OCI-LY3 (cell line): Measurements from ENCODE around the gene ARHGAP24.

Source experiments
- EZH2phosphoT487 ChIP-seq: fragments of 200-600 bp; shearing (Covaris generic); IDR thresholded peaks from 2 replicates; pipeline ENCODE4 v1.6.1; 2018; ENCODE audit warnings: antibody characterized with exemption, mixed run types, low read depth
- TF ChIP-seq, protein P1 (sequence below): fragments of 200-600, 300-600 bp; sonication (generic); IDR thresholded peaks from 2 replicates; pipeline ENCODE4 v1.5.1; 2014; ENCODE audit warnings: antibody characterized with exemption, low read length, low read depth

DNA sequence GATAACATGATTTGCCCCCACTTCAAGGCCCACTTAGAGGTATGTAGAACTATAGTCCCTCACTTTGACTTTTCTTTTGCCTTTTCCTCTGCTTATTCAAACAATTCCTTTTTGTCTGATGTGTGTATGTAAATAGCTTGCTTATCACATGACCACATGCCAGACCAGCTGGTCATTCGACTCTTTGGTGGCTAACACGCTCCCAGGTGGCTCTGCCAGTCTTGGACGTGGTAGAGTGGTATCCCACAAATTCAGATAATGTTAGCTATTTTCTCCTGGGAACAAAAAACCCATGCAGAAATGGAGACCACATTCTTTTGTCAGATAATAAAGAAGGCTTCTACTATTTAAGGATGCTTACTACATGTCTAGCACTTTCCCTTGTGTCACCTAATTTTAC, 47.9 kb downstream of the ARHGAP24 start:
- TF ChIP-seq, protein P1, sequence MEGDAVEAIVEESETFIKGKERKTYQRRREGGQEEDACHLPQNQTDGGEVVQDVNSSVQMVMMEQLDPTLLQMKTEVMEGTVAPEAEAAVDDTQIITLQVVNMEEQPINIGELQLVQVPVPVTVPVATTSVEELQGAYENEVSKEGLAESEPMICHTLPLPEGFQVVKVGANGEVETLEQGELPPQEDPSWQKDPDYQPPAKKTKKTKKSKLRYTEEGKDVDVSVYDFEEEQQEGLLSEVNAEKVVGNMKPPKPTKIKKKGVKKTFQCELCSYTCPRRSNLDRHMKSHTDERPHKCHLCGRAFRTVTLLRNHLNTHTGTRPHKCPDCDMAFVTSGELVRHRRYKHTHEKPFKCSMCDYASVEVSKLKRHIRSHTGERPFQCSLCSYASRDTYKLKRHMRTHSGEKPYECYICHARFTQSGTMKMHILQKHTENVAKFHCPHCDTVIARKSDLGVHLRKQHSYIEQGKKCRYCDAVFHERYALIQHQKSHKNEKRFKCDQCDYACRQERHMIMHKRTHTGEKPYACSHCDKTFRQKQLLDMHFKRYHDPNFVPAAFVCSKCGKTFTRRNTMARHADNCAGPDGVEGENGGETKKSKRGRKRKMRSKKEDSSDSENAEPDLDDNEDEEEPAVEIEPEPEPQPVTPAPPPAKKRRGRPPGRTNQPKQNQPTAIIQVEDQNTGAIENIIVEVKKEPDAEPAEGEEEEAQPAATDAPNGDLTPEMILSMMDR = no peak
- TF ChIP-seq EZH2phosphoT487 = no peak
